A549 (cell line): ENCODE results near the gene B3GAT3. TPM values are rescaled to one million over a fixed set of nuclear protein-coding genes. Genes with fewer than 3 reads are reported as not detected.
A peak's percentile ranks its signal among the peaks of the same experiment; 100 is the strongest.

Source experiments
- ATAC-seq, 2 experiments: fragments of 200-7000 bp in 1 of 2; fragments of >200 bp in 1 of 2; cut with Nextera tagmentation in 1 of 2; cut with Tn5 transposase in 1 of 2; 3 replicates each; pipeline versions ENCODE4 v1.8.0 to v1.9.1; 2018 to 2020; ENCODE audit warnings: mild to moderate bottlenecking in 1 of 2, moderate library complexity in 1 of 2
- CTCF ChIA-PET: fragments of 300-600 bp; sonication (Branson Sonifier 250); formaldehyde crosslinking; extraction: SDS; loops from one replicate; lab custom pipeline; 2021; ENCODE audit warnings: antibody characterized with exemption, inconsistent platforms; lab: Yijun Ruan, JAX
- POLR2A ChIA-PET: fragments of 350-600 bp; formaldehyde crosslinking; extraction: SDS; loops from one replicate; lab custom pipeline; 2021; ENCODE audit warnings: antibody characterized with exemption, inconsistent platforms; lab: Yijun Ruan, JAX
- DNase-seq, 2 experiments: peaks; one replicate each; pipeline versions ENCODE4 v3.0.0 to v3.0.0-alpha.2; 2011 to 2016; ENCODE audit warnings: low read depth in 1 of 2, low spot score in 1 of 2
- FAIRE-seq: peaks from 2 replicates; lab custom pipeline; 2011; peaks lifted over from hg19 to GRCh38; lab: Jason Lieb, UNC
- H3K27ac ChIP-seq, 2 experiments: fragments of >200 bp; sonication (Bioruptor Twin); formaldehyde crosslinking; 3 replicates each; pipeline ENCODE4 v1.5.1; 2016 to 2017
- H3K4me1 ChIP-seq: fragments of >200 bp; sonication (Bioruptor Twin); formaldehyde crosslinking; 3 replicates; pipeline ENCODE4 v1.6.1; 2016
- H3K4me2 ChIP-seq: fragments of >200 bp; sonication (Bioruptor Twin); formaldehyde crosslinking; 3 replicates; pipeline ENCODE4 v1.6.1; 2016
- H3K4me3 ChIP-seq: fragments of >200 bp; sonication (Bioruptor Twin); formaldehyde crosslinking; 3 replicates; pipeline ENCODE4 v1.5.1; 2016
- H3K9me3 ChIP-seq: fragments of >200 bp; sonication (Bioruptor Twin); formaldehyde crosslinking; 3 replicates; pipeline ENCODE4 v1.6.1; 2016
- BHLHE40 ChIP-seq: IDR thresholded peaks from 2 replicates; pipeline ENCODE4 v1.6.1; 2012; ENCODE audit warnings: low read depth, low read length, inconsistent platforms
- CBX8 ChIP-seq: fragments of 200-600 bp; sonication (generic); IDR thresholded peaks from 2 replicates; pipeline ENCODE4 v1.6.1; 2016
- CHD2 ChIP-seq: fragments of 150-350 bp; IDR thresholded peaks from 2 replicates; pipeline ENCODE4 v1.6.1; 2014; ENCODE audit warnings: low read length; ENCODE audit not compliant: partially characterized antibody
- EP300 ChIP-seq, 2 experiments: fragments of >200 bp; sonication (Bioruptor Twin); formaldehyde crosslinking; IDR thresholded peaks; 2 replicates in 1 of 2; 3 replicates in 1 of 2; pipeline ENCODE4 v1.6.1; 2016 to 2017
- HES2 ChIP-seq: fragments of >200 bp; sonication (Bioruptor Twin); formaldehyde crosslinking; IDR thresholded peaks from 2 replicates; pipeline ENCODE4 v1.6.1; 2016
- HMGXB4 ChIP-seq: fragments of 250-450 bp; sonication (Bioruptor Pico); IDR thresholded peaks from 2 replicates; pipeline ENCODE4 v1.5.0; 2021; ENCODE audit warnings: mild to moderate bottlenecking, moderate library complexity, borderline replicate concordance
- HOXA7 ChIP-seq: fragments of 250-450 bp; sonication (Bioruptor Pico); IDR thresholded peaks from 2 replicates; pipeline ENCODE4 v1.5.0; 2020; ENCODE audit warnings: mild to moderate bottlenecking, moderate library complexity
- HOXB13 ChIP-seq: fragments of 250-450 bp; sonication (Bioruptor Pico); IDR thresholded peaks from 2 replicates; pipeline ENCODE4 v1.5.0; 2020; ENCODE audit warnings: low read depth, mild to moderate bottlenecking, moderate library complexity
- HOXB5 ChIP-seq: fragments of 250-450 bp; sonication (Bioruptor Pico); IDR thresholded peaks from 2 replicates; pipeline ENCODE4 v1.5.0; 2020; ENCODE audit warnings: mild to moderate bottlenecking, moderate library complexity
- JUN ChIP-seq, 2 experiments: fragments of >200 bp; sonication (Bioruptor Twin); formaldehyde crosslinking; IDR thresholded peaks; 2 replicates in 1 of 2; 3 replicates in 1 of 2; pipeline ENCODE4 v1.6.1; 2016 to 2017
- JUNB ChIP-seq: fragments of >200 bp; sonication (Bioruptor Twin); formaldehyde crosslinking; IDR thresholded peaks from 2 replicates; pipeline ENCODE4 v1.6.1; 2016
- KDM5A ChIP-seq: fragments of 200-600 bp; sonication (generic); IDR thresholded peaks from 2 replicates; pipeline ENCODE4 v1.6.1; 2016; ENCODE audit warnings: antibody characterized with exemption, mild to moderate bottlenecking
- NPAS2 ChIP-seq: fragments of 250-450 bp; sonication (Bioruptor Pico); IDR thresholded peaks from 2 replicates; pipeline ENCODE4 v1.8.0; 2022; ENCODE audit warnings: mild to moderate bottlenecking, moderate library complexity, borderline replicate concordance
- NR3C1 ChIP-seq: fragments of >200 bp; sonication (Bioruptor Twin); formaldehyde crosslinking; IDR thresholded peaks from 3 replicates; pipeline ENCODE4 v1.6.1; 2017
- RARB ChIP-seq: fragments of 250-450 bp; sonication (Bioruptor Pico); IDR thresholded peaks from 2 replicates; pipeline ENCODE4 v1.8.0; 2021; ENCODE audit warnings: mild to moderate bottlenecking, moderate library complexity
- RCOR1 ChIP-seq: fragments of 150-350 bp; IDR thresholded peaks from 2 replicates; pipeline ENCODE4 v1.6.1; 2014; ENCODE audit warnings: antibody characterized with exemption, low read length, low read depth
- ZSCAN20 ChIP-seq: fragments of 250-450 bp; sonication (Bioruptor Pico); IDR thresholded peaks from 2 replicates; pipeline ENCODE4 v1.8.0; 2022; ENCODE audit warnings: mild to moderate bottlenecking, moderate library complexity
- WGBS: methylation state at CpG from one replicate; pipeline ENCODE4 v1.1.6; 2017; ENCODE audit errors: missing lambda C conversion rate; 5-methylcytosine and 5-hydroxymethylcytosine counted together
- polyA plus RNA-seq, 4 experiments: library from polyadenylated mRNA; depleted of rRNA in 3 of 4; stranded (reverse); fragments of >200 nt; fragmentation: RNase III in 1 of 4; extraction: RNeasy Plus Mini Kit Qiagen cat#74134 plus additional on column Dnase treatment in 1 of 4; gene quantifications; 2 replicates in 3 of 4; 3 replicates in 1 of 4; pipeline ENCODE4 v1.2.3, GENCODE V29; 2011 to 2017

Gene B3GAT3
- polyA plus RNA-seq, 2 of the 4 experiments (the other 2 are of a cell fraction) = 19.0 to 41.0 TPM

GRCh38 chr11:62648967-62649364 is 27.2 kb upstream of the B3GAT3 start:
- DNase-seq = no peak

GRCh38 chr11:62648185-62648966 is 26.6 kb upstream of the B3GAT3 start:
- 93% methylated on average over 19 of the region's 24 CpGs for WGBS
- Histone ChIP-seq H3K9me3 (no peaks in the 10 kb centered on the region), H3K4me2 (no peak overlapping the region), H3K27ac (no peak overlapping the region), H3K4me1 (peaks cover 22% of the 10 kb centered on the region), H3K4me3 (no peak overlapping the region)
- ChIA-PET POLR2A (interaction anchor here (1.2 to 3.2 kb wide), 3 partner anchors 17 to 79 kb away, joined by 4 to 21 read pairs (median 5); partner anchors contain the start of genes C11orf98, CSKMT, HNRNPUL2 and TUT1), CTCF (interaction anchor here (0.6 to 2.2 kb wide), 10 partner anchors 9 to 224 kb away, joined by 3 to 15 read pairs (median 3); partner anchors contain the start of genes B3GAT3, EML3 and ROM1)
- DNase-seq (no peak), ATAC-seq (no peak), FAIRE-seq (no peak)
- no peak for TF ChIP-seq BHLHE40
- no peak for TF ChIP-seq RARB (CRISPR knock-in tag)
- no peak for TF ChIP-seq HOXB5
- TF ChIP-seq EP300 (IDR thresholded peaks at IDR 0.05) = no peak
- no peak for TF ChIP-seq HOXA7 (CRISPR knock-in tag)
- TF ChIP-seq NPAS2 (CRISPR knock-in tag) = no peak
- TF ChIP-seq CHD2 = no peak
- TF ChIP-seq RCOR1 = no peak
- no peak for TF ChIP-seq HES2
- TF ChIP-seq NR3C1 = no peak
- TF ChIP-seq KDM5A = no peak
- no peak for TF ChIP-seq HOXB13

More at GRCh38 chr11:62648967-62649364, 27.2 kb upstream of the B3GAT3 start:
- no peak overlapping the region for H3K27ac ChIP-seq
- no peak overlapping the region for H3K4me3 ChIP-seq
- H3K4me2 ChIP-seq = no peak overlapping the region
- POLR2A ChIA-PET = interaction anchor here (1.3 to 3.2 kb wide), 2 partner anchors 16 to 57 kb away, joined by 4 to 21 read pairs; partner anchors contain the start of genes C11orf98, CSKMT and TUT1
- 95% methylated on average over 8 of the region's 11 CpGs for WGBS
- CTCF ChIA-PET = interaction anchor here (0.6 to 2.2 kb wide), 6 partner anchors 18 to 96 kb away, joined by 3 to 15 read pairs (median 3); partner anchors contain the start of genes EML3 and ROM1
- peaks cover 22% of the 10 kb centered on the region for H3K4me1 ChIP-seq
- FAIRE-seq (no peak), ATAC-seq (no peak)
- H3K9me3 ChIP-seq = no peaks in the 10 kb centered on the region
- TF ChIP-seq ZSCAN20 (CRISPR knock-in tag) (no peak), JUN (IDR thresholded peaks at IDR 0.05) (0 out of 5 replicates have a peak, but pooled peaks of 1 of the 2 experiments have one; percentile 21)

- WGBS = 63% methylated on average over 6 of the region's 6 CpGs
- Histone ChIP-seq H3K27ac (no peak overlapping the region), H3K4me1 (peaks cover 22% of the 10 kb centered on the region), H3K4me2 (no peak overlapping the region), H3K4me3 (no peak overlapping the region), H3K9me3 (no peaks in the 10 kb centered on the region)
- ChIA-PET CTCF (interaction anchor here (0.7 to 2.2 kb wide), 8 partner anchors 10 to 223 kb away, joined by 3 to 15 read pairs (median 3); partner anchors contain the start of genes B3GAT3, C11orf98, CSKMT and EML3), POLR2A (interaction anchor here (1.2 to 3.2 kb wide), 3 partner anchors 18 to 80 kb away, joined by 4 to 21 read pairs (median 5); partner anchors contain the start of genes C11orf98, CSKMT, HNRNPUL2 and TUT1)
- no peak for ATAC-seq
- TF ChIP-seq CBX8 (no peak), JUNB (no peak), HMGXB4 (CRISPR knock-in tag) (no peak)
- no peak for FAIRE-seq
- no peak for DNase-seq
These were observed 25.8 kb upstream of the B3GAT3 start for GRCh38 chr11:62647609-62648005.
